Stimulated activated CD4-positive, alpha-beta T cell treated with anti-CD3 and anti-CD28 coated beads, Interleukin-12 subunit alpha, Interleukin-12 subunit beta, amount 100 ng/mL, for 48 hours (primary cell): ENCODE data around the gene TMEM129.

ENCODE experiments used
- DNase-seq, 3 donors: peaks; one replicate each; pipeline ENCODE4 v3.0.0-alpha.2; 2020; ENCODE audit warnings: low read depth in 2 of 3, low spot score in 1 of 3

TMEM129 gene

GRCh38 chr4:1670279-1670678 lies 50.8 kb downstream of the TMEM129 start:
- DNase-seq, result no peak

GRCh38 chr4:1669850-1670249 lies 51.3 kb downstream of the TMEM129 start:
- DNase-seq, result no peak

DNA sequence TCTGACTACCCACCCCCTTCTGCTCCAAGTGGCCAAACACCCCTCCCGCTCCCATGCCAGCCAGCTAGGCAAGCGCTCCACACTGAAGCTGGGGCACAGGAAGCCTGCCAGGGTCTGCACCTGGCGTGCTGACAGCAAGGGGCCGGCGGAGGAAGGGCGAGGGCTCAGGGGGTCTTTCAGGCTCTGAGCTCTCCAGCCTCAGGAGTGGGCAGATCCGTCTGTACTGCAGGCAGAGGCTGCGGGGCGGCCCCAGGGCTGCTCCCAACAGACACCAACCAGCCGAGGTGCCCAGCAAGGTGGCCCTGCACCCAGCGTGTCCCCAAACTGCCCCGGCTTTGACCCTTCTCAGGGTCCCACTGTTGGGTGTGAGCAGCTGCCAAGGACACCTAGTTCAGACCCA lies 51.9 kb downstream of the TMEM129 start:
- DNase-seq, result no peak

DNA sequence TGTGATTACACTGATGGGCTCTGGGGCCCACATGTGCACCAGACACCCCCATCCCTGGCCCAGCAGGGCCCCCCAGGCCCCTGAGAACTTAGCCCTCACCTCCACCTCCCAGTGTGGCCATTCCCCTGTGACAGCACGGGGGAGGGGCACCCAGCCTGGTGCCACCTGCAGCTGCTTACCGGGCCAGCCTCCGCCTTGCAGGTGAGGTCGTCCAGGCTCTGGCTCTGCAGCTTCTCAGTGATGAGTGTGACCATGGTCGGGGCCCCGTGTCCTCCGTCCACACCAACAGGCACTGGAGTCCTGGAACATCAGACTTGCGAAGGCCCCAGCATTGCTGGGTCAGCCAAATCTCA lies 52.7 kb downstream of the TMEM129 start:
- DNase-seq, result no peak

GRCh38 chr4:1667273-1667672 lies 53.9 kb downstream of the TMEM129 start:
- no peak for DNase-seq

- no peak for DNase-seq
These were observed 54.7 kb downstream of the TMEM129 start for GRCh38 chr4:1666391-1666790.
